Fibroblast of skin of right biceps (primary cell): ENCODE data around the gene ARMC7.
A peak's percentile ranks its signal among the peaks of the same experiment; 100 is the strongest.
"Not testable (repeated sequence)": the region's sequence is repeated elsewhere in the genome, so short reads cannot be mapped to it uniquely, and the experiment has no call there.

Experiments used
- DNase-seq: peaks from one replicate; pipeline ENCODE4 v3.0.0-alpha.2; 2013

ARMC7 gene

GRCh38 chr17:75103601-75104554 is 5.9 kb upstream of the ARMC7 start:
- DNase-seq: no peak

GRCh38 chr17:75105126-75106080 is 4.4 kb upstream of the ARMC7 start:
- DNase-seq: no peak

- no peak for DNase-seq
Measured at GRCh38 chr17:75108193-75108592, 1.6 kb upstream of the ARMC7 start.

- DNase-seq: no peak
Measured at GRCh38 chr17:75109046-75109406, 743 bp upstream of the ARMC7 start.

GRCh38 chr17:75110234-75110937 is 617 bp downstream of the ARMC7 start:
- DNase-seq: no peak

- DNase-seq: no peak
Measured at GRCh38 chr17:75111777-75112335, 2.1 kb downstream of the ARMC7 start.

GRCh38 chr17:75113798-75114551 is 4.2 kb downstream of the ARMC7 start:
- DNase-seq: peak; percentile 84

- no peak for DNase-seq
Measured at GRCh38 chr17:75114552-75115314, 5.0 kb downstream of the ARMC7 start.

GRCh38 chr17:75115555-75115954 is 5.8 kb downstream of the ARMC7 start:
- DNase-seq: no peak

- no peak for DNase-seq
Measured at GRCh38 chr17:75116737-75117136, 7.0 kb downstream of the ARMC7 start.

- no peak for DNase-seq
Measured at GRCh38 chr17:75118307-75118706, 8.5 kb downstream of the ARMC7 start.

- DNase-seq: peak; percentile 20
Measured at GRCh38 chr17:75124041-75124818, 14.5 kb downstream of the ARMC7 start.

GRCh38 chr17:75124819-75125162 is 15.0 kb downstream of the ARMC7 start:
- no peak for DNase-seq

- DNase-seq: no peak
Measured at GRCh38 chr17:75125984-75126383, 16.2 kb downstream of the ARMC7 start.

GRCh38 chr17:75126954-75127353 is 17.2 kb downstream of the ARMC7 start:
- DNase-seq: no peak

- not testable (repeated sequence) for DNase-seq
Measured at GRCh38 chr17:75127936-75128335, 18.2 kb downstream of the ARMC7 start.

- DNase-seq: no peak
Measured at GRCh38 chr17:75128694-75129505, 19.1 kb downstream of the ARMC7 start.

GRCh38 chr17:75129576-75129975 is 19.8 kb downstream of the ARMC7 start:
- no peak for DNase-seq

- no peak for DNase-seq
Measured at GRCh38 chr17:75130059-75130631, 20.4 kb downstream of the ARMC7 start.
